GM19023 (cell line): Measurements from ENCODE around the gene STX2.
"Not testable (repeated sequence)": the region's sequence is repeated elsewhere in the genome, so short reads cannot be mapped to it uniquely, and the experiment has no call there.

Experiments
- ATAC-seq: cut with Tn5 transposase; IDR thresholded peaks from one replicate; pipeline ENCODE4 v1.9.1; 2021; ENCODE audit warnings: mild to moderate bottlenecking, moderate library complexity; ENCODE audit not compliant: unreplicated experiment

The STX2 gene

DNA sequence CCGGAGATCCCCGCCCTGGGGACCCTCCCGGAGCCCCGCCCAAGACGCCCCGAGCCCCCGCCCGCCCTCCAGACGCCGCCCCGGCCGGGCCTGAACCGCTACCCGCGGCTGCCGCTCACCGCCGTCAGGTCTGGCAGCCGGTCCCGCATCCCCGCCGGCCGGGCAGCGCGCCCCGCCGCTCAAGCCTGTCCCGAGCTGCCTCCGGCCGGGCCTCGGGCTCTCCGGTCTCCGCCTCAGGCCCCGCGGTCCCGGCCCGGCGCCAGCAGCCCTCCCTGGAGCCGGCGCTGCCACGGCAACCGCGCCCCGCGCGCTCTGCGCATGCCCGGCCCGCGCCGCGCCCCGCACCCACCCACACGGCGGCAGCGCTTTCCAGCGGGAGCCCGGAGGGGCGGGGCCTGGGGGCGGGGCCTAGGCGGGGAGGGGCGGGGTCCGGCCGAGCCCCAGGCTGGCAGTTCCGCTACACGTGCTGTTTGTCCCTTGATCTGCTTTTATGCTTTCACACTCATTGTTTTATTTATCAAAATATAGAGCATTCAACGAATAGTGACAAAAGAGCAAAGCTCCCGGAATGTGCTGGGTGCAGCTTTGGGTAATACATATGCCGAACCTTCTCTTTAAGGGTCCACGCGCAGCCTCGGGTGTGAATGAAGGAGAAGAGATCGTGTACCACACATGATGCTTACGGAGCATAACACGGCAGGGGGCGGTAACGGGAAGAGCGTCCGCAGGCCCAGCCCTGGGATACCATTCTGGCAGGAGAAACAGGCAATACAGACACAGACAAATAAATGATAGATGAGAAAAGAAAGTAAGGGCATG, at the start of gene STX2:
TSS of gene STX2 (minus strand) at position 300 of the 819 bp plus-strand sequence. CDS start at position 149, 151 bp downstream.
- peak; percentile 75 for ATAC-seq

GRCh38 chr12:130887190-130887589, 48.1 kb upstream of the STX2 start:
- not testable (repeated sequence) for ATAC-seq

GRCh38 chr12:130881548-130881947, 42.5 kb upstream of the STX2 start:
- ATAC-seq = no peak

DNA sequence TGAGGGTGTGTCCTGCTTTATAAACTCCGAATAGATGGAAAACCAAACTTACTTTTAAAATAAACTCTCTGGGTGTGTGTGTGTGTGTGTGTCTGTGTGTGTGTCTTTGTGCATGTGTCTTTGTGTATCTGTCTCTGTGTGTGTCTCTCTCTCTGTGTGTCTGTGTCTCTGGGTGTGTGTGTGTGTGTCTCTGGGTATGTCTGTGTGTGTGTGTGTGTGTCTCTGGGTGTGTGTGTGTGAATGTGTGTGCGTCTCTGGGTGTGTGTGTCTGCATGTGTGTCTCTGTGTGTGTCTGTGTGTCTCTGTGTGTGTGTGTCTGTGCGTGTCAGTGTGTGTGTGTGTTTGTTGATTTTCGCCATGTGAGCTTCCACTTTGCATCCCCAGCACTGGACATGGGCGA, 42.0 kb upstream of the STX2 start:
- no peak for ATAC-seq

DNA sequence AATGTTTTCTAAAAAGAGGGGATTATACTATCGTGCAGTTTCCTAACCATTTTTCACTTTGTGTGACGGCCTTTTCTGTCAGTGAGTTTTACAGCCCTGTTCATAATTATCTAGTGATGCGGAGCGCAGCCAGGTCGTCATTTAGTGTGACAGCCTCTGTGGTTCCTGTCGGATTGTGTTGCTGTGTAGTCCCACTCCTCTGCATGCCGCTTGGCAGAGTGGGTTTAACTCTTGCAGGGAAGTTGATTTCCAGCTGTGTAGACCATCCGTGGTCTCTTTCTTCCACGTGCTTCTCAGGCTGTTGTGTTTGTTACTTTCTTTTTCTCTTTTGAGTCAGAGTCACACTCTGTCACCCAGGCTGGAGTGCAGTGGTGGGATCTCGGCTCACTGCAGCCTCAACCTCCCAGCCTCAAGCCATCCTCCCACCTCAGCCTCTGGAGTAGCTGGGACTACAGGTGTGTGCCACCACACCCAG, 41.4 kb upstream of the STX2 start:
- peak; percentile 52 for ATAC-seq

DNA sequence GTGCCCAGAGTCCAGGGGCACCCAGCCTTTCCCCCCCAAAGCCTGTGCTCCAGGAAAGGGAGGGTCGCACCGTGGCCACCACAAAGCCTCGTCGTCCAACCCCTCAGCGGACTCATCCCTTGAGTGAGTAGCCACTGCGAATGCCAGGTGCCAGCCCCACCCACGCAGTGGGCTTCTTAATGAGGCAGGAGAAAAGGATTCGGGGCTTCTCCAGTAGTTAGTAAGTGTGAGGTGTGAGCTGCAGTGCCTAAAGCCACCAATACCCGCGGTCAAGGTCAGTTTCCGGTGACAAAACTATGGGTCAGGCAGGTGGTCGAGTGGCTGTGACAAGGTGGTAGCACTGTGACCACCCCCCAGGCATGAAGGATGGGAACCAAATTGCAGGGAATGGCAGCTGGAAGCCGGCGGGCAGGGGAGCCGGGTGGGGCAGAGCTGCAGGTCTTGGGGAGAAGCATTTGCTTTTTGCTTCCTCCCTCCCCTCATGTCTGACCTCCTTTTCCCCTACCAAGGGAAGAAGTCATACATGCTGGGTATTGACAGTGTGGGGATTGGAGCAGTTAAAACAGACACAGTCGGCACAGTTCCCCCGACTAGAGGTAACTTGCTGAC, 40.8 kb upstream of the STX2 start:
- ATAC-seq = peak; percentile 26

GRCh38 chr12:130879212-130879686, 40.2 kb upstream of the STX2 start:
- ATAC-seq = peak; percentile 72

DNA sequence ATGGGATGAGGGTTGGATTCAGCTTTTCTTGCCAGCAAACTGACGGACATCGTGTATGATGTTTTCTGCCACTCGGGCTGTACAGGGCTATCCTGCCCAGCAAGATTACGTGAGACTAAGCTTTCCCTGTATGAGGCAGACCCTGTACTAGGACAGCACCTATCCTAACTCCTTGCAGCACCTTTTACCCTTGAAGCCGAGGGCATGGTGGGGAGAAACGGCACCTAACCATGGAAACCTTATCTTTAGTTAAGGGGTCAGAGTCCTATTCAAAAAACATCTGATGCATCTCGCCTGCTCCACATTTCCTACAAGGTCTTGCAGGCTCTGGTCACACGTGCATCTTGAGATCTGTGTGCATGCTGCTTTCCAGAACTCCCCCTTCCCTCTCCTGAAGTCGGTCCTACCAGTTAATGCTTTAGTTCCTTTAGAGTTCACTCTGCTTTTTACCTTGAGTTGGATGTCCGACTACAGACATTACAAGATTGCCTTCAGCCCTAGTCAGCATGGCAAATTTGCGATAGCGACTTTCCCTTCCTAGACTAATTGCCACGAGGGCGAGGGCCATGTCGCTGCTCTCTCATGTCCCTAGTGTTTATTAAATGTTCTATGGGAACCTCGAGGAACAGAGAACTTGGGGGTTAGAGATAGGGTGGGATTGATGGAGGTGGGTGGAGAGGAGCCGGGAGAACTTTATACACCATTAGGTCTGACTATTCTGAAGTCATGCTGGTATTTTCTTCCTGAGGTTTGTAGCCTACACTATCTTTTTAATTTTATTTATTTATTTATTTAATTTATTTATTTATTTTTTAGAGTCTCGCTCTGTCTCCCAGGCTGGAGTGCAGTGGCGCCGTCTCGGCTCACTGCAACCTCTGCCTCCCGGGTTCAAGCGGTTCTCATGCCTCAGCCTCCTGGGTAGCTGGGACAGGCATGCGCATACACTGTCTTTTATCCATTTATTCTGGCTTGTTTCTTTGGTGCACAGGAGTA, 39.4 kb upstream of the STX2 start:
- ATAC-seq = no peak

- ATAC-seq = no peak
These were observed 38.3 kb upstream of the STX2 start for GRCh38 chr12:130877333-130877732.

GRCh38 chr12:130876758-130877157, 37.7 kb upstream of the STX2 start:
- ATAC-seq = no peak

GRCh38 chr12:130876297-130876696, 37.2 kb upstream of the STX2 start:
- no peak for ATAC-seq

DNA sequence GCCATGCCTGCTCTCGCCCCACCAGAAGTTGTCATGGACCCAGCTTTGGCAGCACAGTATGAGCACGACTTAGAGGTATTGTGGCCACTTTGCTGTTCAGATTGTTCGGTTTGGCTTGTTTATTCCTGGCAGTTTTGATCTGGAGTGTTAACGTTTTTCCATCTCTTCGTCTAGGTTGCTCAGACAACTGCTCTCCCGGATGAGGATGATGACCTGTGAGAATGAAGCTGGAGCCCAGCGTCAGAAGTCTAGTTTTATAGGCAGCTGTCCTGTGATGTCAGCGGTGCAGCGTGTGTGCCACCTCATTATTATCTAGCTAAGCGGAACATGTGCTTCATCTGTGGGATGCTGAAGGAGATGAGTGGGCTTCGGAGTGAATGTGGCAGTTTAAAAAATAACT, 36.7 kb upstream of the STX2 start:
- ATAC-seq = not testable (repeated sequence)

DNA sequence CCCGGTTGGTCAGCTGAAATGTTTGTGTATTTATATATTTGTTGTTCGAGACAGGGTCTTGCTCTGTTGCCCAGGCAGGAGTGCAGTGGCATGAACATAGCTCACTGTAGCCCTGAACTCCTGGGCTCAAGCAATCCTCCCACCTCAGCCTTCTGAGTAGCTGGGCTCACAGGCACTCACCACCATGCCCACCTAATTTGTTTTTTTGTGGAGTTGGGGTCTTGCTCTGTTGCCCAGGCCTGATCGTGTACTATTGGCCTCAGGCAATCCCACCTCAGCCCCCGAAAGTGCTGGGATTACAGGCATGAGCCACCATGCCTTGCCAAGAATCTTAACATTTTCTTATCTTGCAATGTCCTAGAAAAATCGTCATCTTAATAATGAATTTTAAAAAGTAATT, 36.1 kb upstream of the STX2 start:
- no peak for ATAC-seq

DNA sequence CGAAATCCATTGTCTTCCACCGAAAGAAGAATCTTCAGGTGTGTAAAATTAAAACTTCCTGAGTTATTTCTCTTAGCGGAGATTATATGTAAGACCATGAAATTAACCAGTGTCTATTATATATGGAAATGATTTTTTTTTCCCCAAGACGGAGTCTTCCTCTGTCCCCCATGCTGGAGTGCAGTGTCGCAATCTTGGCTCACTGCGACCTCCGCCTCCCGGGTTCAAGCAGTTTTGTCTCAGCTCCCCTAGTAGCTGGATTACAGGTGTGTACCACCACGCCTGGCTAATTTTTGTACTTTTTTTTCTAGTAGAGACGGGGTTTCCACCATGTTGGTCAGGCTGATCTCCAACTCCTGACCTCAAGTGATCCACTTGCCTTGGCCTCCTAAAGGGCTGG, 35.6 kb upstream of the STX2 start:
- no peak for ATAC-seq

GRCh38 chr12:130873825-130874224, 34.8 kb upstream of the STX2 start:
- ATAC-seq = no peak

- ATAC-seq = no peak
These were observed 34.2 kb upstream of the STX2 start for GRCh38 chr12:130873106-130873795.

GRCh38 chr12:130872179-130873096, 33.4 kb upstream of the STX2 start:
- peak; percentile 34 for ATAC-seq

- ATAC-seq = peak; percentile 70
These were observed 32.5 kb upstream of the STX2 start, which contains the start of gene RAN for GRCh38 chr12:130871286-130872178. TSS of gene RAN (plus strand) at chr12:130872066. CDS start at chr12:130872594, 528 bp downstream.
